Fibroblast of pulmonary artery (primary cell): Measurements from ENCODE around the gene SYT7.
A peak's percentile ranks its signal among the peaks of the same experiment; 100 is the strongest.

Experiments
- DNase-seq: peaks from one replicate; pipeline ENCODE4 v3.0.0-alpha.2; 2010; ENCODE audit warnings: low read depth
- H3K4me3 ChIP-seq: replicated peaks from 2 replicates; pipeline ENCODE4 v1.5.1; 2011; ENCODE audit warnings: low read depth, mild to moderate bottlenecking, control low read depth, low read length, moderate library complexity
- TF ChIP-seq, protein P1 (sequence below): IDR thresholded peaks from 2 replicates; pipeline ENCODE4 v1.5.1; 2011; ENCODE audit warnings: mild to moderate bottlenecking, control low read depth, low read length, inconsistent platforms; ENCODE audit errors: missing control alignments

The SYT7 gene

DNA sequence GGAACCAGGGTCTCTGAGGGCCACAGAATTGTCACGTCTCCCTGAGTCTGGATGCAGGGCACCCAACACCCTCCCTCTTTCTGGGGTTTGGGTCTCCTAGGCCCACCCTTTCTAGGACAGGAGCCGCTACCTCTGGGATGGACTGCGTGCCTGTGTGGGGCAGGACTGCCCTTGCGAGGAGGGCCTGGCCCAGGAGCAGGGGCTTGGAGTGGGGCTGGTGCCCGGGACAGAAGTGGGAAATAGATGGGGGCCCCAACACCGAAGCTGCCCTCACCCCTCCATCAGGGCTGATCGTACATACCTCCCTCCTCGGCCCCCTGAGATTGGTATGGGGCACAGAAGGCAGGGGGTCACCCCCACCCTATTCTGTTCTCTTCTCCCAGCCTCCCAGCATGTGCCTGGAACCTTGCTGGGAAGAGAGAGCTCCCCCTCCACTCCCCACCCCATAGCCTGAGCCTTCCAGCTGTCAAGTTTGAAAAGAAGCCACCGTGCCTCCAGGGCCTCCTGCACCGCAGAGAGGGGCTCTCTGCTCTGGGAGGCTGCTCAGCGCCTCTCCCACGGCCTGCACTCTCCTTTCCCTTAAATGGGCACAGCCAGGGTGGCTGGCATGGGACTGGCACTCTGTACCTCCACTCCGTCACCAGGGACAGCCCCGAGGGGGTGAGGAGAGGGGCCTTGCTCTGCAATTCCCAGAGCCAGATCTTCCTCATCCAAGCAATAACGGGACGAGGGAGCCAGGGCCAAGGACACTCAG, 70.5 kb downstream of the SYT7 start:
- DNase-seq, result no peak
- no peak overlapping the region for H3K4me3 ChIP-seq
- TF ChIP-seq, protein P1, sequence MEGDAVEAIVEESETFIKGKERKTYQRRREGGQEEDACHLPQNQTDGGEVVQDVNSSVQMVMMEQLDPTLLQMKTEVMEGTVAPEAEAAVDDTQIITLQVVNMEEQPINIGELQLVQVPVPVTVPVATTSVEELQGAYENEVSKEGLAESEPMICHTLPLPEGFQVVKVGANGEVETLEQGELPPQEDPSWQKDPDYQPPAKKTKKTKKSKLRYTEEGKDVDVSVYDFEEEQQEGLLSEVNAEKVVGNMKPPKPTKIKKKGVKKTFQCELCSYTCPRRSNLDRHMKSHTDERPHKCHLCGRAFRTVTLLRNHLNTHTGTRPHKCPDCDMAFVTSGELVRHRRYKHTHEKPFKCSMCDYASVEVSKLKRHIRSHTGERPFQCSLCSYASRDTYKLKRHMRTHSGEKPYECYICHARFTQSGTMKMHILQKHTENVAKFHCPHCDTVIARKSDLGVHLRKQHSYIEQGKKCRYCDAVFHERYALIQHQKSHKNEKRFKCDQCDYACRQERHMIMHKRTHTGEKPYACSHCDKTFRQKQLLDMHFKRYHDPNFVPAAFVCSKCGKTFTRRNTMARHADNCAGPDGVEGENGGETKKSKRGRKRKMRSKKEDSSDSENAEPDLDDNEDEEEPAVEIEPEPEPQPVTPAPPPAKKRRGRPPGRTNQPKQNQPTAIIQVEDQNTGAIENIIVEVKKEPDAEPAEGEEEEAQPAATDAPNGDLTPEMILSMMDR, result no peak

DNA sequence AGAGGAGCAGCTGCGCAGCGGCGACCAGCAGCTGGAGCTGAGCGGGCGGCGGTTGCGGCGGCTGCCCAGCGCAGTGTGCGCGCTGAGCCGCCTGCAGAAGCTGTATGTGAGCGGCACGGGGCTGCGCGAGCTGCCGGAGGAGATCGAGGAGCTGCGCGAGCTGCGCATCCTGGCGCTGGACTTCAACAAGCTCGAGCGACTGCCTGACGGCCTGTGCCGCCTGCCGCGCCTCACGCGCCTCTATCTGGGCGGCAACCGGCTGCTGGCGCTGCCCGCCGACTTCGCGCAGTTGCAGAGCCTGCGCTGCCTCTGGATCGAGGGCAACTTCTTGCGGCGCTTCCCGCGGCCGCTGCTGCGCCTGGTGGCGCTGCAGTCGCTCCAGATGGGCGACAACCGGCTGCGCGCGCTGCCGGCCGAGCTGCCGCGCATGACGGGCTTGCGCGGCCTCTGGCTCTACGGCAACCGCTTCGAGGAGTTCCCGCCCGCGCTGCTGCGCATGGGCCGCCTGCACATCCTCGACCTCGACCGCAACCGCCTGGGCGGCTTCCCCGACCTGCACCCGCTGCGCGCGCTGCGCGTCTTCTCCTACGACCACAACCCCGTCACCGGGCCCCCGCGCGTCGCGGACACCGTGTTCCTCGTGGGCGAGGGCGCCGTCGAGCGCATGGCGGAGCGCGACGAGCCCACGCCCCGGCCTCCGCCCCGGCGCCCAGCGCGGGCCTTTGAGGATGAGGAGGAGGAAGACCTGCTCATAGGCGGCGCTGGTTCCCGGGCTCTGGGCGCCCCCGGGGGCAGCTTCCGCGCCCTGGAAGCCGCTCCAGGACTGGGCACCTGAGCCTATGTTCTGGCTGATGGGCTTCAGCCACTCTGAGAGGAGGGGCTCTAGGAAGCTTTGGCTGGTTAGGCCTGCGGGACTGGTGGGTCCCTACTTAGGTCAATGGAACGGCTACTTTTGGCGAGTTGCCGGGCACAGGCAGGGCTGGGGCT, 71.5 kb downstream of the SYT7 start:
- TF ChIP-seq, protein P1, result peak; percentile 19
- H3K4me3 ChIP-seq, result no peak overlapping the region
- peak; percentile 65 for DNase-seq

DNA sequence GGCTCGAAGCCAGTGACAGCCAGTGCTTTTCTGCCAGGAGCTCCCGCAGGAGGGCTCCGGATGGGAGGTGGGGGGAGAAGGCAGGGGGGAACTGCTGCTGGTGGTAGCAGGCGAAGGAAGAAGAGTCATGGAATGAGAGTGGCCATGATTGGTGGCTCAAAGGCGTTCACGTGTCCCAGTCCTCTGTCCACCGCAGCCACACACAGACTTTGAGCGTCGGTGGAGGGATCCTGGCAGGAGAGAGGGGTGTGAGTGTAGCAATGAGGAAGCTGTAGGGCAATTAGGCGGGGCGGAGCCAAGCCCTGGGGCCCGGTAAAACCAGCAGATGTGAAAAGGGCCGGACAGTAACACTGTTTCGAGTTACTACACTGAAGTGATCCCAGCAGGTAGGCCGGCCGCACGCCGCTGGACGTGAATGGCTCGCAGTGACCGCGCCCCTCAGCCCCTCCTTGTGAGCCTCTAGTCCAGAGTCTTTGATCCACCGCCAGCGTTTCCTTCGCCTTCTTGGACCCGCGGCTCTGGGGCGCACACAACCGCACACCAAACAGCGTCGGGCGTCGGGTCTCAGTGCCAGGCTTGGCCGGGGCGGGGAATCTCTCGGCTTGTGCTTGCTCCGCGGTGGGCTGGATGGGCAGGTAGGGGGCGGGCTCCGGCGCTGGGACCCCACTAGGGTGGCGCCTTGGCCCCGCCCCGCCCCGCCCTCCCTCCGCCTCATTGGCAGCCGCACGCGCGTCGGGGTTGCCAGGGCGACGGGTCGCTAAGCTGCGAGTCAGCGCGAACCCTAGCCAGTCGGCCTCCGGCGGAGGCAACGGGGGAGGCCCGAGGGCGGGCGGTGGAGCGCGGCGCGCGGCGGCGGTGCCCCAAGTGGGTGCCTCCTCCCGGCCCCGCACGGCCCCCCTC, 72.7 kb downstream of the SYT7 start, which contains the start of gene LRRC10B:
Gene LRRC10B (plus strand): TSS at position 788 of the 900 bp plus-strand sequence. CDS start 250 bp downstream, outside the sequence.
- H3K4me3 ChIP-seq, result no peak within 1 kb of the TSS
- TF ChIP-seq, protein P1, result no peak
- DNase-seq, result no peak

DNA sequence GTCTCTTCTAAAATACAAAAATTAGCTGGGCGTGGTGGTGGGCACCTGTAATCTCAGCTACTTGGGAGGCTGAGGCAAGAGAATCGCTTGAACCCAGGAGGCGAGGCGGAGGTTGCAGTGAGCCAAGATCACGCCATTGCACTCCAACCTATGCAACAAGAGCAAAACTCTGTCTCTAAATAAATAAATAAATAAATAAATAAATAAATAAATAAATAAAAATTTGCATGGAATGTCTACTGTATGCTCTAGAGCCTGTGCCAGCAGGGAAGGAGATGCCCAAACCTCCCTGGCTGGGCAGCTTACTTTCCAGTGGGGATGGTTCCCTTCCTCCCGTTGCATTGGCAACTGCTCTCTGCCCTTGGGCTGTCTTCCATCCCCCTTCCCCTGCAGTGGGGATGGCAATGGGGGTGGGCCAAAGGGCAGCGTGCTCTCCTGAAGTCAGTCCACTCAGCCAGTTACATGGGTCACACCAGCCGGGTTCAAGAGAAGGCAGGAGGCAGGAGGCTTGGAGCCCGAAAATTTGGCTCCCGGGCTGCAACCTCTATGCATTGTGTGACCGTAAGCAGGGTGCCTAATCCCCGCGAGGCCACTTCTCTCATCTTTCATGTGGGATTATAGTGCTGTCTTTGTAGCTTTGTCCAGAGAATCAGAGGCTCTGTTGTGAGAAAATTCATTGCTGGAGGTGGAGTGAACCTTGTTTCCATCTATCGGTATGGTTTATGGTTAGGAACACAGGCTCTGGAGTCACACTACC, 73.7 kb downstream of the SYT7 start:
- DNase-seq, result no peak
- no peak overlapping the region for H3K4me3 ChIP-seq
- TF ChIP-seq, protein P1, result no peak

DNA sequence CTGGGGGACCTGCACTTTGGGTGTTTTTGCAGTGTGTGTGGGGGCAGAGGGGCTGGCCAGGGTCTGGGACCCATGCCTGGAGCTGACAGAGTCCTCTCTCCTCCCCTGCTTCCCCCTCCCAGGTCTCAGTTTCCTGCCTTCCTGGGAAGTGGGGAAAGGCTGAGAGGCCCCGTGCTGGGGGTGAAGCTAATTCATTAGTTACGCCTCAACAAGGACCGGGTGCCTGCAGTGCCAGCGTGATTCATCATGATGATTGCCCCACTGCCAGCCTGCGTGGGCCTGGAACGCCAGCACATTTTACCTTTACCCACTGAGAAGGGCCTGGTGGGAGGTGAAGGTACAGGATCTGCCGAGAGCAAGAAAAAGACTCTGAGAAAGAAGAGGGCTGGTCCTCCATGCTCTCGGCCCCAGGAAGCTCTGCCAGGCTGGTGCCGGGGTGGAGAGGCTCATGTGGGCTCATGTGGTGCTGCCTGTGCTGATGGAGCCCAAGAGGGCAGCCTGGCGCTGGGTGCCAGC, 75.2 kb downstream of the SYT7 start:
- no peak for DNase-seq
- TF ChIP-seq, protein P1, result no peak
- no peak overlapping the region for H3K4me3 ChIP-seq
